Activated gamma-delta T cell treated with anti-CD3 and anti-CD28 coated beads, Interleukin-2, amount 50 U/mL, for 16 hours (primary cell): ENCODE data around the gene SLC25A39.
A peak's percentile ranks its signal among the peaks of the same experiment; 100 is the strongest.

Source experiments
- DNase-seq: peaks from one replicate; pipeline ENCODE4 v3.0.0-alpha.2; 2020; ENCODE audit warnings: low read depth

SLC25A39 gene

GRCh38 chr17:44312396-44313104 lies 12.1 kb downstream of the SLC25A39 start:
- no peak for DNase-seq

- DNase-seq: no peak
Observed at GRCh38 chr17:44311562-44312181, 13.0 kb downstream of the SLC25A39 start.

GRCh38 chr17:44310609-44311376 lies 13.8 kb downstream of the SLC25A39 start:
- DNase-seq: no peak

- DNase-seq: no peak
Observed at GRCh38 chr17:44310188-44310587, 14.4 kb downstream of the SLC25A39 start.

GRCh38 chr17:44309472-44309871 lies 15.2 kb downstream of the SLC25A39 start:
- DNase-seq: no peak

- no peak for DNase-seq
Observed at GRCh38 chr17:44308865-44309264, 15.8 kb downstream of the SLC25A39 start.

GRCh38 chr17:44308320-44308818 lies 16.3 kb downstream of the SLC25A39 start, which contains the start of gene RUNDC3A:
TSS of gene RUNDC3A (plus strand) at chr17:44308601. CDS start at chr17:44308833, 232 bp downstream.
- DNase-seq: peak; percentile 83

GRCh38 chr17:44307387-44308186 lies 17.0 kb downstream of the SLC25A39 start:
- no peak for DNase-seq

GRCh38 chr17:44304651-44305050 lies 20.0 kb downstream of the SLC25A39 start:
- DNase-seq: no peak

GRCh38 chr17:44297975-44298374 lies 26.6 kb downstream of the SLC25A39 start:
- DNase-seq: no peak

- DNase-seq: no peak
Observed at GRCh38 chr17:44293509-44294226, 31.0 kb downstream of the SLC25A39 start.

GRCh38 chr17:44287651-44288050 lies 37.0 kb downstream of the SLC25A39 start:
- no peak for DNase-seq

- no peak for DNase-seq
Observed at GRCh38 chr17:44284024-44284400, 40.6 kb downstream of the SLC25A39 start.

- DNase-seq: no peak
Observed at GRCh38 chr17:44283344-44284023, 41.1 kb downstream of the SLC25A39 start.

GRCh38 chr17:44282264-44282663 lies 42.4 kb downstream of the SLC25A39 start:
- DNase-seq: no peak

GRCh38 chr17:44281570-44281969 lies 43.1 kb downstream of the SLC25A39 start:
- DNase-seq: no peak

GRCh38 chr17:44280392-44280937 lies 44.2 kb downstream of the SLC25A39 start:
- DNase-seq: no peak

- DNase-seq: no peak
Observed at GRCh38 chr17:44279666-44280391, 44.8 kb downstream of the SLC25A39 start.

- no peak for DNase-seq
Observed at GRCh38 chr17:44279346-44279665, 45.3 kb downstream of the SLC25A39 start.

- DNase-seq: no peak
Observed at GRCh38 chr17:44277976-44278375, 46.6 kb downstream of the SLC25A39 start.
